SK-N-SH (cell line): ENCODE results near the gene AGRN. TPM values are rescaled to one million over a fixed set of nuclear protein-coding genes. Genes with fewer than 3 reads are reported as not detected.

Experiments used
- CTCF ChIA-PET: fragments of 300-600, 350-600 bp; formaldehyde crosslinking; extraction: SDS; loops from one replicate; lab custom pipeline; 2021; lab: Yijun Ruan, JAX
- POLR2A ChIA-PET: fragments of 350-600 bp; sonication (Branson Sonifier 250); formaldehyde crosslinking; extraction: SDS; loops from one replicate; lab custom pipeline; 2020; ENCODE audit warnings: antibody characterized with exemption, inconsistent platforms; lab: Yijun Ruan, JAX
- DNase-seq: peaks from one replicate; pipeline ENCODE4 v3.0.0; 2012
- H2AFZ ChIP-seq: fragments of 200-600 bp; sonication (generic); 2 replicates; pipeline ENCODE4 v1.8.1; 2016; ENCODE audit warnings: antibody characterized with exemption, mild to moderate bottlenecking, low read depth
- H3F3A ChIP-seq: fragments of 200-600 bp; sonication (generic); replicated peaks from 2 replicates; pipeline ENCODE3; 2016; ENCODE audit warnings: antibody characterized with exemption, mild to moderate bottlenecking; ENCODE audit not compliant: insufficient read depth
- H3K27ac ChIP-seq, 2 experiments: fragments of 200-500 bp in 1 of 2; fragments of 200-600 bp in 1 of 2; sonication (Bioruptor generic) in 1 of 2; sonication (generic), shearing (Covaris generic) in 1 of 2; 2 replicates each; pipeline versions ENCODE4 v1.5.1 to v1.6.1; 2014 to 2016; ENCODE audit warnings: low read depth in 2 of 2, inconsistent platforms in 1 of 2, low read length in 1 of 2, mild to moderate bottlenecking in 1 of 2, mixed read lengths in 1 of 2
- H3K27me3 ChIP-seq: fragments of 200-600 bp; sonication (generic), shearing (Covaris generic); 2 replicates; pipeline ENCODE4 v1.6.1; 2016; ENCODE audit warnings: mixed run types; ENCODE audit not compliant: insufficient read depth
- H3K36me3 ChIP-seq, 2 experiments: fragments of 200-500 bp in 1 of 2; fragments of 200-600 bp in 1 of 2; sonication (Bioruptor generic) in 1 of 2; sonication (generic) in 1 of 2; replicated peaks in 1 of 2; 2 replicates each; pipeline versions ENCODE3 to v1.5.1; 2014 to 2016; ENCODE audit warnings: low read length in 1 of 2, mild to moderate bottlenecking in 1 of 2; ENCODE audit not compliant: insufficient read depth in 2 of 2, control insufficient read depth in 1 of 2
- H3K4me1 ChIP-seq, 2 experiments: fragments of 200-500 bp in 1 of 2; fragments of 200-600 bp in 1 of 2; sonication (Bioruptor generic) in 1 of 2; sonication (generic), shearing (Covaris generic) in 1 of 2; 2 replicates each; pipeline versions ENCODE4 v1.5.1 to v1.6.1; 2014 to 2016; ENCODE audit warnings: low read depth in 1 of 2, low read length in 1 of 2, mixed run types in 1 of 2; ENCODE audit not compliant: insufficient read depth in 2 of 2, control insufficient read depth in 1 of 2
- H3K4me2 ChIP-seq: fragments of 200-600 bp; sonication (generic), shearing (Covaris generic); 2 replicates; pipeline ENCODE4 v1.6.1; 2017; ENCODE audit warnings: mixed run types
- H3K4me3 ChIP-seq, 2 experiments: fragments of 200-500 bp in 1 of 2; fragments of 200-600 bp in 1 of 2; sonication (Bioruptor generic) in 1 of 2; sonication (generic), shearing (Covaris generic) in 1 of 2; 2 replicates each; pipeline versions ENCODE4 v1.5.1 to v1.8.1; 2014 to 2016; ENCODE audit warnings: low read depth in 2 of 2, inconsistent platforms in 1 of 2, low read length in 1 of 2, mild to moderate bottlenecking in 1 of 2, mixed read lengths in 1 of 2, moderate library complexity in 1 of 2
- H3K79me2 ChIP-seq: fragments of 200-600 bp; sonication (generic); 2 replicates; pipeline ENCODE4 v1.8.1; 2017; ENCODE audit warnings: mild to moderate bottlenecking; ENCODE audit not compliant: insufficient read depth
- H3K9ac ChIP-seq: fragments of 200-600 bp; sonication (generic); 2 replicates; pipeline ENCODE4 v1.6.1; 2017; ENCODE audit warnings: mixed run types
- H3K9me2 ChIP-seq: fragments of 200-600 bp; sonication (generic); 2 replicates; pipeline ENCODE4 v1.6.1; 2017; ENCODE audit warnings: mixed run types
- H3K9me3 ChIP-seq: fragments of 200-600 bp; sonication (generic); 2 replicates; pipeline ENCODE4 v1.6.1; 2017; ENCODE audit warnings: mixed run types, mild to moderate bottlenecking, moderate library complexity
- H4K20me1 ChIP-seq: fragments of 200-600 bp; sonication (generic); 2 replicates; pipeline ENCODE4 v1.6.1; 2017; ENCODE audit warnings: mild to moderate bottlenecking, mixed run types; ENCODE audit not compliant: insufficient read depth
- CHD2 ChIP-seq: fragments of 150-350 bp; IDR thresholded peaks from 2 replicates; pipeline ENCODE4 v1.6.1; 2018; ENCODE audit warnings: low read length; ENCODE audit not compliant: partially characterized antibody
- ELF1 ChIP-seq: IDR thresholded peaks from 2 replicates; pipeline ENCODE4 v1.4.0; 2012
- EP300 ChIP-seq, 2 experiments: IDR thresholded peaks; 2 replicates each; pipeline versions ENCODE4 v1.4.0 to v1.6.1; 2012; ENCODE audit warnings: borderline replicate concordance in 1 of 2, low read depth in 1 of 2, low read length in 1 of 2
- FOSL2 ChIP-seq: IDR thresholded peaks from 2 replicates; pipeline ENCODE4 v1.4.0; 2012; ENCODE audit warnings: low read depth, mild to moderate bottlenecking, moderate library complexity, borderline replicate concordance
- FOXM1 ChIP-seq: IDR thresholded peaks from 2 replicates; pipeline ENCODE4 v1.4.0; 2012; ENCODE audit warnings: low read depth, mild to moderate bottlenecking
- MEF2A ChIP-seq: IDR thresholded peaks from 2 replicates; pipeline ENCODE4 v1.4.0; 2012; ENCODE audit warnings: low read depth, borderline replicate concordance
- MXI1 ChIP-seq: IDR thresholded peaks from 2 replicates; pipeline ENCODE4 v1.6.1; 2012; ENCODE audit warnings: mild to moderate bottlenecking, low read depth, low read length, improper control_type of control experiment
- NRF1 ChIP-seq: IDR thresholded peaks from 2 replicates; pipeline ENCODE4 v1.6.1; 2012; ENCODE audit warnings: low read depth, mild to moderate bottlenecking, low read length
- RFX5 ChIP-seq: IDR thresholded peaks from 2 replicates; pipeline ENCODE4 v1.6.1; 2012; ENCODE audit warnings: mild to moderate bottlenecking, improper control_type of control experiment, low read length
- SIN3A ChIP-seq: IDR thresholded peaks from 2 replicates; pipeline ENCODE4 v1.6.1; 2012; ENCODE audit warnings: low read depth, mild to moderate bottlenecking, low read length, moderate library complexity, borderline replicate concordance
- TCF12 ChIP-seq: IDR thresholded peaks from 2 replicates; pipeline ENCODE4 v1.4.0; 2012
- YY1 ChIP-seq: IDR thresholded peaks from 2 replicates; pipeline ENCODE4 v1.4.0; 2012; ENCODE audit warnings: low read depth, mild to moderate bottlenecking
- whole genome bisulfite sequencing: methylation state at CpG from one replicate; pipeline ENCODE4 v1.1.6; 2017; ENCODE audit warnings: low lambda C conversion rate; 5-methylcytosine and 5-hydroxymethylcytosine counted together
- polyA plus RNA-seq, 3 experiments: library from polyadenylated mRNA; depleted of rRNA; stranded (reverse); fragments of >200 nt; gene quantifications; 2 replicates each; pipeline ENCODE4 v1.2.3, GENCODE V29; 2012
- TF ChIP-seq, protein P1 (sequence below): IDR thresholded peaks from 2 replicates; pipeline ENCODE4 v1.4.0; 2012; ENCODE audit warnings: low read depth, borderline replicate concordance
- TF ChIP-seq, protein P2 (sequence below): IDR thresholded peaks from 2 replicates; pipeline ENCODE4 v1.4.0; 2012; ENCODE audit warnings: low read depth
- TF ChIP-seq, protein P3 (sequence below): fragments of 150-350 bp; IDR thresholded peaks from 2 replicates; pipeline ENCODE4 v1.6.1; 2016; ENCODE audit warnings: mild to moderate bottlenecking, low read depth, low read length
- TF ChIP-seq, protein P4 (sequence below): IDR thresholded peaks from 2 replicates; pipeline ENCODE4; 2012
- TF ChIP-seq, protein P5 (sequence below): fragments of 150-350 bp; IDR thresholded peaks from 2 replicates; pipeline ENCODE4 v1.6.1; 2017; ENCODE audit warnings: antibody characterized with exemption, low read length, low read depth, borderline replicate concordance

Gene AGRN
- polyA plus RNA-seq, 1 of the 3 experiments (the other 2 are of a cell fraction) = 31.6 TPM

DNA sequence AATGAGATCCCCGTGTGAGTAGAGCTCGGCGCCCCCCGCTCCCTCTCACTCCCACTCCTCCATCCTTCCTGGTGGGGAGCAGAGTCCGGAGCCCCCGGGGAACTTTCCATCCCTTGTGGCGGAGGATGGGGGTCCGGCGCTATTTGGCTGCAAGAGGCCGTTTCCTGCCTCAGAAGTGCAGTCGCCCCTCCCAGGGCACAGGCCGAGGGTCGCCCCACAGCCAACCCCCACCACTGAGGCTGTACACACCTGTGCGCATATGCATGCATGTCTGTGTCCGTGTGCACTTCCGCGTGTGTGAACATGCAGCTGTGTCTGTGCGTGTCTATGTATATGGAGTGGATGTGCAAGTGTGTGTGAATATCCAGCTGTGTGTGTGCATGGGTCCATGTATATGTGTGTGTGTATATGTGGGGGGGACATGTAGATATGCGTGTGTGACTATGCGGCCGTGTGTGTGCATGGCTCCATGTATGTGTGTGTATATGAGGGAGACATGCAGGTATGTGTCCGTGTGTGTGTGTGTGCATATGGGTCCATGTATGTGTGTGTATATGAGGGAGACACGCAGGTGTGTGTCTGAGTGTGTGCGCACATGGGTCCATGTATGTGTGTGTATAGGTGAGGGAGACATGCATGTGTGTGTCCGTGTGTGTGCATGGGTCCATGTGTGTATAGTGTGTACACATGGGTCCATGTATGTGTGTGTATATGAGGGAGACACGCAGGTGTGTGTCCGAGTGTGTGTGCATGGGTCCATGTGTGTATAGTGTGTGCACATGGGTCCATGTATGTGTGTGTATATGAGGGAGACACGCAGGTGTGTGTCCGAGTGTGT lies 32.3 kb downstream of the AGRN start:
- H3F3A ChIP-seq = no peaks in the 10 kb centered on the region
- peaks cover 0 to 9% of the 10 kb centered on the region in 2 experiments for H3K36me3 ChIP-seq
- no peak overlapping the region for H3K4me3 ChIP-seq
- H3K9ac ChIP-seq = no peak overlapping the region
- no peaks in the 10 kb centered on the region for H4K20me1 ChIP-seq
- WGBS = 96% methylated on average over 23 of the region's 29 CpGs
- no peaks in the 10 kb centered on the region for H3K4me1 ChIP-seq
- no peak overlapping the region for H3K27ac ChIP-seq
- TF ChIP-seq FOSL2 (no peak), YY1 (no peak), ELF1 (no peak), FOXM1 (no peak), MXI1 (no peak), CHD2 (no peak), MEF2A (no peak), NRF1 (no peak), TCF12 (no peak), SIN3A (no peak), EP300 (IDR thresholded peaks at IDR 0.05; ENCODE audit: borderline replicate concordance in 1 of 2, low read depth in 1 of 2, low read length in 1 of 2) (no peak), RFX5 (no peak)
- TF ChIP-seq, protein P1, sequence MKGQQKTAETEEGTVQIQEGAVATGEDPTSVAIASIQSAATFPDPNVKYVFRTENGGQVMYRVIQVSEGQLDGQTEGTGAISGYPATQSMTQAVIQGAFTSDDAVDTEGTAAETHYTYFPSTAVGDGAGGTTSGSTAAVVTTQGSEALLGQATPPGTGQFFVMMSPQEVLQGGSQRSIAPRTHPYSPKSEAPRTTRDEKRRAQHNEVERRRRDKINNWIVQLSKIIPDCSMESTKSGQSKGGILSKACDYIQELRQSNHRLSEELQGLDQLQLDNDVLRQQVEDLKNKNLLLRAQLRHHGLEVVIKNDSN = no peak
- TF ChIP-seq, protein P2, sequence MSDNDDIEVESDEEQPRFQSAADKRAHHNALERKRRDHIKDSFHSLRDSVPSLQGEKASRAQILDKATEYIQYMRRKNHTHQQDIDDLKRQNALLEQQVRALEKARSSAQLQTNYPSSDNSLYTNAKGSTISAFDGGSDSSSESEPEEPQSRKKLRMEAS = no peak
- TF ChIP-seq, protein P3, sequence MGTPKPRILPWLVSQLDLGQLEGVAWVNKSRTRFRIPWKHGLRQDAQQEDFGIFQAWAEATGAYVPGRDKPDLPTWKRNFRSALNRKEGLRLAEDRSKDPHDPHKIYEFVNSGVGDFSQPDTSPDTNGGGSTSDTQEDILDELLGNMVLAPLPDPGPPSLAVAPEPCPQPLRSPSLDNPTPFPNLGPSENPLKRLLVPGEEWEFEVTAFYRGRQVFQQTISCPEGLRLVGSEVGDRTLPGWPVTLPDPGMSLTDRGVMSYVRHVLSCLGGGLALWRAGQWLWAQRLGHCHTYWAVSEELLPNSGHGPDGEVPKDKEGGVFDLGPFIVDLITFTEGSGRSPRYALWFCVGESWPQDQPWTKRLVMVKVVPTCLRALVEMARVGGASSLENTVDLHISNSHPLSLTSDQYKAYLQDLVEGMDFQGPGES = no peak
- TF ChIP-seq, protein P4, sequence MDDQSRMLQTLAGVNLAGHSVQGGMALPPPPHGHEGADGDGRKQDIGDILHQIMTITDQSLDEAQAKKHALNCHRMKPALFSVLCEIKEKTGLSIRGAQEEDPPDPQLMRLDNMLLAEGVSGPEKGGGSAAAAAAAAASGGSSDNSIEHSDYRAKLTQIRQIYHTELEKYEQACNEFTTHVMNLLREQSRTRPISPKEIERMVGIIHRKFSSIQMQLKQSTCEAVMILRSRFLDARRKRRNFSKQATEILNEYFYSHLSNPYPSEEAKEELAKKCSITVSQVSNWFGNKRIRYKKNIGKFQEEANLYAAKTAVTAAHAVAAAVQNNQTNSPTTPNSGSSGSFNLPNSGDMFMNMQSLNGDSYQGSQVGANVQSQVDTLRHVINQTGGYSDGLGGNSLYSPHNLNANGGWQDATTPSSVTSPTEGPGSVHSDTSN = no peak
- TF ChIP-seq, protein P5, sequence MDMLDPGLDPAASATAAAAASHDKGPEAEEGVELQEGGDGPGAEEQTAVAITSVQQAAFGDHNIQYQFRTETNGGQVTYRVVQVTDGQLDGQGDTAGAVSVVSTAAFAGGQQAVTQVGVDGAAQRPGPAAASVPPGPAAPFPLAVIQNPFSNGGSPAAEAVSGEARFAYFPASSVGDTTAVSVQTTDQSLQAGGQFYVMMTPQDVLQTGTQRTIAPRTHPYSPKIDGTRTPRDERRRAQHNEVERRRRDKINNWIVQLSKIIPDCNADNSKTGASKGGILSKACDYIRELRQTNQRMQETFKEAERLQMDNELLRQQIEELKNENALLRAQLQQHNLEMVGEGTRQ = no peak
- TF ChIP-seq, all 33 proteins: peak for 0
- H3K9me2 ChIP-seq = no peaks in the 10 kb centered on the region
- ChIA-PET CTCF (interaction anchor here (1.1 to 1.2 kb wide), 2 partner anchors 19 to 68 kb away, joined by 3 to 5 read pairs; no protein-coding TSS in a partner anchor), POLR2A (no interaction called here)
- no peaks in the 10 kb centered on the region for H3K9me3 ChIP-seq
- no peaks in the 10 kb centered on the region for H3K27me3 ChIP-seq
- H3K4me2 ChIP-seq = no peak overlapping the region
- H3K79me2 ChIP-seq = no peaks in the 10 kb centered on the region
- no peak overlapping the region for H2AFZ ChIP-seq
- DNase-seq = no peak
